ENCODE data around the gene PSME3.

PSME3 gene

DNA sequence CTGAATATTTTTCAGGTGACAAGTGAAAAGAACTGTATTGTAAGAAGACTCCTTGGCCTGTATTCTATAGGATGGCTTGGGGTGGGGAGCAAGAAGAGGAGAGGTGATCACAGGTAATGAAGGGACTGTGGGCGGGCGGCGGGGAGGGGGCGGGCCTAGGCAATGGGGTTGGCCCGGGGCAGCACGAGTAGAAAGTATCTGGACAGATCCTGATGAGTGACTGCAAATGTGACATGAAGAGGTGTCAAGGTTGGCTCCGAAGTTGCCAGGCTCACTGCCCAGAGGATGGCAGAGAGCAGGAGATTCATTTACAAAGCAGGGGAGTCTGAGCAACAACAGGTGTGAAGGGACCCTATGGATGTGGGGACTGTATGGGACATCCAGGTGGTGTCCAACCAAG is 56.6 kb downstream of the PSME3 start:
- H3K4me1 ChIP-seq (ENCODE audit: insufficient read depth, low read length): no peaks in the 10 kb centered on the region
- TF ChIP-seq CTCF (IDR thresholded peaks at IDR 0.05; ENCODE audit: borderline replicate concordance, extremely low read depth, low read length, poor library complexity, severe bottlenecking) (no peak), EZH2 (IDR thresholded peaks at IDR 0.05; ENCODE audit: borderline replicate concordance, low read depth, low read length, severe bottlenecking) (no peak)
- H4K20me1 ChIP-seq (ENCODE audit: insufficient read depth, low read length): no peaks in the 10 kb centered on the region
- no peak overlapping the region for H3K4me2 ChIP-seq (ENCODE audit: insufficient read depth, low read length)
- H2AFZ ChIP-seq (ENCODE audit: low read depth, low read length): no peak overlapping the region
- H3K79me2 ChIP-seq (ENCODE audit: insufficient read depth, low read length): no peaks in the 10 kb centered on the region
- H3K36me3 ChIP-seq (ENCODE audit: insufficient read depth, low read length): no peaks in the 10 kb centered on the region
- peaks cover 14% of the 10 kb centered on the region for H3K27me3 ChIP-seq (ENCODE audit: insufficient read depth, low read length, poor library complexity)
- H3K27ac ChIP-seq (ENCODE audit: low read length): no peak overlapping the region
- H3K9me3 ChIP-seq (ENCODE audit: insufficient read depth, low read length, severe bottlenecking): no peaks in the 10 kb centered on the region
- DNase-seq (no peak), ATAC-seq (ENCODE audit: insufficient read depth, low read depth) (no peak)
- H3K9ac ChIP-seq (ENCODE audit: low read depth, low read length): no peak overlapping the region
- H3K4me3 ChIP-seq (ENCODE audit: low read depth in 1 of 2, low read length in 2 of 2): no peak overlapping the region

DNA sequence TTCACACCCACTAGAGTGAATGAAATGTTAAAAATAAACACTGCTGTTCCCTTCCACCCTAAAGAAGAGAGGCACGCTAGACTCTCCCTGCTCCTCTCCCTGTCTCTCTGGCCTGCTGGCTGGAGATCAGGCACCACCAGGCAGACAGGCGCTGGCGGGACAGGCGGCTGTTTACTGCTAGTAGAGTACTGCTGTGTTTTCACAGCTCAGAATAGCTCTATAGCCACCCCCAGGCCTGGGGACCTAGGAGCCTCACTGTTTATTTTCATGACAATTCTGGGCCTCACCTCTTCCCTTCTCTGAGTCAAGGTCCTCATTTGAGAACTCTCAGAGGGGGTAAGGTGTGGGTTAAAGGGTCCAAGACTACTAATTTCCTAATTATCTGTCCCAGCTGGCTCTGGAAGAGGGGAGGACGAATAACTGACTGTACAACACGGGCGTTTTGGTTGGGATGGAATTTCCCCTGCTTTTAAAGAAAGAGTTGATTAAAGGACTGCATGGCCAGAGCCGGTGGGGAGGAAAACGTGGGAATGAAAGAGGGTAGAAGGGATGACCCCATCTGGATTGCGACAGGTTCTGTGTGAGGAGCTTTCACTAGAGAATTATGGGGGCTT is 58.4 kb downstream of the PSME3 start:
- H3K79me2 ChIP-seq (ENCODE audit: insufficient read depth, low read length): no peaks in the 10 kb centered on the region
- no peaks in the 10 kb centered on the region for H4K20me1 ChIP-seq (ENCODE audit: insufficient read depth, low read length)
- ATAC-seq (ENCODE audit: insufficient read depth, low read depth) (no peak), DNase-seq (no peak)
- H3K4me1 ChIP-seq (ENCODE audit: insufficient read depth, low read length): no peaks in the 10 kb centered on the region
- no peak overlapping the region for H3K4me2 ChIP-seq (ENCODE audit: insufficient read depth, low read length)
- H3K9me3 ChIP-seq (ENCODE audit: insufficient read depth, low read length, severe bottlenecking): no peaks in the 10 kb centered on the region
- no peak overlapping the region for H3K4me3 ChIP-seq (ENCODE audit: low read depth in 1 of 2, low read length in 2 of 2)
- no peak overlapping the region for H2AFZ ChIP-seq (ENCODE audit: low read depth, low read length)
- no peak overlapping the region for H3K9ac ChIP-seq (ENCODE audit: low read depth, low read length)
- H3K36me3 ChIP-seq (ENCODE audit: insufficient read depth, low read length): no peaks in the 10 kb centered on the region
- H3K27ac ChIP-seq (ENCODE audit: low read length): no peak overlapping the region
- H3K27me3 ChIP-seq (ENCODE audit: insufficient read depth, low read length, poor library complexity): peaks cover 18% of the 10 kb centered on the region
- TF ChIP-seq CTCF (IDR thresholded peaks at IDR 0.05; ENCODE audit: borderline replicate concordance, extremely low read depth, low read length, poor library complexity, severe bottlenecking) (no peak), EZH2 (IDR thresholded peaks at IDR 0.05; ENCODE audit: borderline replicate concordance, low read depth, low read length, severe bottlenecking) (no peak)

- Histone ChIP-seq H3K9ac (ENCODE audit: low read depth, low read length) (no peak overlapping the region), H3K9me3 (ENCODE audit: insufficient read depth, low read length, severe bottlenecking) (no peaks in the 10 kb centered on the region), H4K20me1 (ENCODE audit: insufficient read depth, low read length) (no peaks in the 10 kb centered on the region), H3K27me3 (ENCODE audit: insufficient read depth, low read length, poor library complexity) (peaks cover 18% of the 10 kb centered on the region), H3K36me3 (ENCODE audit: insufficient read depth, low read length) (no peaks in the 10 kb centered on the region), H3K4me3 (ENCODE audit: low read depth in 1 of 2, low read length in 2 of 2) (no peak overlapping the region), H3K27ac (ENCODE audit: low read length) (no peak overlapping the region), H2AFZ (ENCODE audit: low read depth, low read length) (no peak overlapping the region), H3K4me1 (ENCODE audit: insufficient read depth, low read length) (no peaks in the 10 kb centered on the region), H3K4me2 (ENCODE audit: insufficient read depth, low read length) (no peak overlapping the region), H3K79me2 (ENCODE audit: insufficient read depth, low read length) (no peaks in the 10 kb centered on the region)
- ATAC-seq (ENCODE audit: insufficient read depth, low read depth) (no peak), DNase-seq (no peak)
- TF ChIP-seq EZH2 (IDR thresholded peaks at IDR 0.05; ENCODE audit: borderline replicate concordance, low read depth, low read length, severe bottlenecking) (no peak), CTCF (IDR thresholded peaks at IDR 0.05; ENCODE audit: borderline replicate concordance, extremely low read depth, low read length, poor library complexity, severe bottlenecking) (no peak)
These were observed 60.2 kb downstream of the PSME3 start for GRCh38 chr17:42893359-42893758.

Measured in DND-41 (cell line).